GM12878 (cell line): Measurements from ENCODE around the gene STARD10. TPM values are rescaled to one million over a fixed set of nuclear protein-coding genes. Genes with fewer than 3 reads are reported as not detected.

Experiments used
- ATAC-seq: fragments of 200-7000 bp; cut with Tn5 transposase; 3 replicates; pipeline ENCODE4 v1.9.1; 2020; ENCODE audit warnings: mild to moderate bottlenecking, moderate library complexity
- BruUV-seq: library from RNA; stranded (reverse); fragments of 400-500 nt; replicated peaks from 2 replicates; lab custom pipeline; 2021; lab: Mats Ljungman, UMichigan
- CTCF ChIA-PET: fragments of 300-600 bp; sonication (Branson Sonifier 250); formaldehyde crosslinking; extraction: SDS; loops from one replicate; lab custom pipeline; 2021; ENCODE audit warnings: inconsistent platforms; lab: Yijun Ruan, JAX
- POLR2A ChIA-PET: fragments of 350-600 bp; formaldehyde crosslinking; extraction: SDS; loops from one replicate; lab custom pipeline; 2021; ENCODE audit warnings: inconsistent platforms; lab: Charles Lee
- RAD21 ChIA-PET: fragments of 300-600 bp; sonication (Branson Sonifier 250); formaldehyde crosslinking; loops from one replicate; lab custom pipeline; 2023; ENCODE audit warnings: antibody characterized with exemption; ENCODE audit not compliant: unreplicated experiment; lab: Charles Lee
- SMC1A ChIA-PET: fragments of 300-600 bp; sonication (Branson Sonifier 250); formaldehyde crosslinking; loops from one replicate; lab custom pipeline; 2023; ENCODE audit not compliant: unreplicated experiment, uncharacterized antibody; lab: Charles Lee
- DNase-seq: peaks from one replicate; pipeline ENCODE4 v3.0.0-alpha.2; 2011; ENCODE audit warnings: low read depth, low spot score
- FAIRE-seq: peaks from 3 replicates; lab custom pipeline; 2011; peaks lifted over from hg19 to GRCh38; lab: Jason Lieb, UNC
- H2AFZ ChIP-seq: 2 replicates; pipeline ENCODE4 v1.6.0; 2011; ENCODE audit warnings: low read depth, low read length, control low read depth; ENCODE audit not compliant: control insufficient read depth
- H3K27ac ChIP-seq: 2 replicates; pipeline ENCODE4 v1.5.1; 2011; ENCODE audit warnings: control low read depth; ENCODE audit not compliant: control insufficient read depth, insufficient read depth
- H3K27me3 ChIP-seq, 2 experiments: replicated peaks in 1 of 2; 2 replicates each; pipeline versions ENCODE4 v1.6.0 to v1.6.1; 2011; ENCODE audit warnings: low read length in 1 of 2; ENCODE audit not compliant: control insufficient read depth in 2 of 2, insufficient read depth in 2 of 2
- H3K36me3 ChIP-seq, 2 experiments: 2 replicates each; pipeline ENCODE4 v1.5.1; 2011; ENCODE audit warnings: low read length in 1 of 2; ENCODE audit not compliant: control insufficient read depth in 2 of 2, insufficient read depth in 2 of 2
- H3K4me1 ChIP-seq: 2 replicates; pipeline ENCODE4 v1.6.1; 2011; ENCODE audit warnings: mild to moderate bottlenecking, low read length, moderate library complexity, mixed read lengths; ENCODE audit not compliant: control insufficient read depth, insufficient read depth
- H3K4me2 ChIP-seq: 2 replicates; pipeline ENCODE4 v1.6.0; 2011; ENCODE audit warnings: control low read depth; ENCODE audit not compliant: control insufficient read depth, insufficient read depth
- H3K4me3 ChIP-seq: fragments of 200-600 bp; sonication (generic); 2 replicates; pipeline ENCODE4 v1.5.1; 2016
- H3K79me2 ChIP-seq: 2 replicates; pipeline ENCODE4 v1.6.0; 2011; ENCODE audit warnings: low read length; ENCODE audit not compliant: control insufficient read depth, insufficient read depth
- H3K9ac ChIP-seq: 2 replicates; pipeline ENCODE4 v1.8.0; 2011; ENCODE audit warnings: low read length, control low read depth, mixed read lengths; ENCODE audit not compliant: control insufficient read depth, insufficient read depth
- H3K9me3 ChIP-seq: replicated peaks from 3 replicates; pipeline ENCODE4 v1.5.1; 2011; ENCODE audit warnings: mild to moderate bottlenecking, low read length; ENCODE audit not compliant: control insufficient read depth, insufficient read depth
- H4K20me1 ChIP-seq: 2 replicates; pipeline ENCODE4 v1.6.0; 2011; ENCODE audit not compliant: control insufficient read depth, insufficient read depth
- CHD1 ChIP-seq: IDR thresholded peaks from 2 replicates; pipeline ENCODE4 v1.6.1; 2012; ENCODE audit warnings: low read depth, low read length, improper control_type of control experiment
- CHD4 ChIP-seq: fragments of 200-600 bp; sonication (generic); IDR thresholded peaks from 2 replicates; pipeline ENCODE4 v1.6.1; 2016; ENCODE audit warnings: mild to moderate bottlenecking
- E2F4 ChIP-seq: IDR thresholded peaks from 2 replicates; pipeline ENCODE4 v1.6.1; 2012; ENCODE audit warnings: low read depth, low read length, improper control_type of control experiment
- IKZF2 ChIP-seq, 2 experiments: fragments of 450-650 bp; IDR thresholded peaks; 2 replicates each; pipeline ENCODE4 v1.6.1; 2017; ENCODE audit warnings: mild to moderate bottlenecking in 2 of 2, moderate library complexity in 2 of 2
- IRF3 ChIP-seq: fragments of 450-650 bp; IDR thresholded peaks from 2 replicates; pipeline ENCODE4 v1.6.1; 2014; ENCODE audit warnings: mild to moderate bottlenecking
- JUNB ChIP-seq: IDR thresholded peaks from 2 replicates; pipeline ENCODE4 v1.6.1; 2016; ENCODE audit warnings: antibody characterized with exemption, mild to moderate bottlenecking
- MAX ChIP-seq: IDR thresholded peaks from 2 replicates; pipeline ENCODE4 v1.6.1; 2012; ENCODE audit warnings: low read depth, low read length, improper control_type of control experiment
- MTA3 ChIP-seq: IDR thresholded peaks from 2 replicates; pipeline ENCODE4 v1.6.1; 2012; ENCODE audit warnings: low read length, inconsistent platforms, borderline replicate concordance
- MXI1 ChIP-seq: fragments of 150-350 bp; IDR thresholded peaks from 2 replicates; pipeline ENCODE4 v1.6.1; 2011; ENCODE audit warnings: low read depth, mild to moderate bottlenecking, inconsistent platforms, low read length, improper control_type of control experiment
- POLR2A ChIP-seq: IDR thresholded peaks from 2 replicates; pipeline ENCODE4 v1.6.1; 2011; ENCODE audit warnings: low read depth, mild to moderate bottlenecking, low read length
- POLR2AphosphoS5 ChIP-seq: IDR thresholded peaks from 2 replicates; pipeline ENCODE4 v1.6.1; 2011; ENCODE audit warnings: mild to moderate bottlenecking, low read length, inconsistent platforms
- RAD51 ChIP-seq: fragments of 450-650 bp; IDR thresholded peaks from 2 replicates; pipeline ENCODE4 v1.6.1; 2016; ENCODE audit warnings: moderate library complexity, mild to moderate bottlenecking, inconsistent platforms
- RELA ChIP-seq: fragments of 450-650 bp; IDR thresholded peaks from 2 replicates; pipeline ENCODE4 v1.8.0; 2014; ENCODE audit warnings: borderline replicate concordance; ENCODE audit not compliant: partially characterized antibody
- SIN3A ChIP-seq: IDR thresholded peaks from 2 replicates; pipeline ENCODE4 v1.6.1; 2012; ENCODE audit warnings: low read depth, low read length, improper control_type of control experiment
- SMARCA5 ChIP-seq: fragments of 450-650 bp; IDR thresholded peaks from 2 replicates; pipeline ENCODE4 v1.6.1; 2017; ENCODE audit warnings: mild to moderate bottlenecking
- WGBS: methylation state at CpG from one replicate; pipeline ENCODE4 v1.1.6; 2016; ENCODE audit warnings: low lambda C conversion rate; ENCODE audit not compliant: insufficient replicate concordance, insufficient coverage; ENCODE audit errors: missing lambda C conversion rate; 5-methylcytosine and 5-hydroxymethylcytosine counted together
- in situ Hi-C: fragments of 300-500 bp; cut with MboI; formaldehyde crosslinking; loops from 9 replicates; pipeline ENCODE4 v1.14.3; 2018; ENCODE audit warnings: mixed read lengths
- intact Hi-C: fragments of 100-400 bp; cut with micrococcal nuclease; formaldehyde crosslinking; loops from one replicate; pipeline ENCODE4 v1.14.2; 2022; ENCODE audit not compliant: unreplicated experiment
- polyA plus RNA-seq, 11 experiments: library from polyadenylated mRNA; depleted of rRNA in 4 of 11; unstranded in 6 of 11; stranded (reverse) in 5 of 11; fragments of >200 nt; fragmentation: Nextera tagmentation in 4 of 11; fragmentation: Illumina TruSeq in 1 of 11; extraction: Ambion mirVana in 4 of 11; extraction: Trizol in 1 of 11; gene quantifications; 1 replicate in 1 of 11; 2 replicates in 10 of 11; pipeline versions ENCODE4 v1.2.1 to v1.2.3, GENCODE V29; 2011 to 2016; ENCODE audit warnings: inconsistent platforms in 2 of 11, missing spikeins in 2 of 11, low read depth in 1 of 11
- total RNA-seq, 4 experiments: library from RNA; depleted of rRNA in 3 of 4; stranded (reverse); fragments of >200 nt in 3 of 4; fragmentation: Illumina TruSeq in 1 of 4; extraction: Trizol in 1 of 4; gene quantifications; 2 replicates each; pipeline versions ENCODE4 v1.2.1 to v1.2.3, GENCODE V29; 2013 to 2021

The STARD10 gene
- total and polyA plus RNA-seq, 10 of the 15 experiments (the other 5 are each of a cell fraction or from before 2014, with no cell fraction given): 0.15 to 43.2 (median 23.1) TPM

- H4K20me1 ChIP-seq: no peaks in the 10 kb centered on the region
- ATAC-seq: no peak
- no peak overlapping the region for H3K27ac ChIP-seq
- no peak overlapping the region for H3K4me2 ChIP-seq
- H3K9me3 ChIP-seq: no peaks in the 10 kb centered on the region
- in situ Hi-C loops (no loop called here), intact Hi-C loops (no loop called here)
- H3K36me3 ChIP-seq: peaks cover 0 to 2% of the 10 kb centered on the region in 2 experiments; a peak in 1 of 4 replicates
- no peak for FAIRE-seq
- no peak for DNase-seq
- H3K9ac ChIP-seq: no peak overlapping the region
- POLR2A ChIA-PET: no interaction called here
- no peak overlapping the region for H3K4me3 ChIP-seq
- RAD21 ChIA-PET: no interaction called here
- H3K4me1 ChIP-seq: peaks cover 7% of the 10 kb centered on the region
- SMC1A ChIA-PET: no interaction called here
- H2AFZ ChIP-seq: no peak overlapping the region
- no peaks in the 10 kb centered on the region for H3K27me3 ChIP-seq
- CTCF ChIA-PET: no interaction called here
- WGBS: 73% methylated on average over 6 of the region's 6 CpGs
- TF ChIP-seq CHD4 (no peak), MXI1 (no peak), IKZF2 (IDR thresholded peaks at IDR 0.05) (no peak), CHD1 (no peak), SMARCA5 (no peak), RELA (no peak), POLR2AphosphoS5 (no peak), MAX (no peak), POLR2A (no peak), RAD51 (no peak), MTA3 (no peak), JUNB (no peak), SIN3A (no peak), IRF3 (no peak), E2F4 (no peak)
- no peaks in the 10 kb centered on the region; the same call in 1 of the 2 replicates for H3K79me2 ChIP-seq
- BruUV-seq: no TSS peak
Measured at GRCh38 chr11:72805216-72805615, 11.4 kb upstream of the STARD10 start.
